GM19099 (cell line): ENCODE data around the gene GINS1.

ENCODE experiments used
- POLR2A ChIP-seq: IDR thresholded peaks from 3 replicates; pipeline ENCODE4 v1.6.1; 2011; ENCODE audit warnings: low read depth; ENCODE audit not compliant: insufficient read length; ENCODE audit errors: extremely low read depth

GINS1 gene

GRCh38 chr20:25459916-25460535, 52.6 kb downstream of the GINS1 start:
- TF ChIP-seq POLR2A: no peak

- no peak for TF ChIP-seq POLR2A
These were observed 53.2 kb downstream of the GINS1 start for GRCh38 chr20:25460566-25461280.

GRCh38 chr20:25461281-25461650, 53.8 kb downstream of the GINS1 start:
- TF ChIP-seq POLR2A: no peak

- TF ChIP-seq POLR2A: no peak
These were observed 54.5 kb downstream of the GINS1 start for GRCh38 chr20:25461786-25462545.

- no peak for TF ChIP-seq POLR2A
These were observed 57.2 kb downstream of the GINS1 start for GRCh38 chr20:25464501-25465242.

GRCh38 chr20:25465243-25466135, 58.0 kb downstream of the GINS1 start:
- no peak for TF ChIP-seq POLR2A

GRCh38 chr20:25466846-25467245, 59.4 kb downstream of the GINS1 start:
- no peak for TF ChIP-seq POLR2A

GRCh38 chr20:25467441-25467840, 60.0 kb downstream of the GINS1 start:
- no peak for TF ChIP-seq POLR2A

GRCh38 chr20:25468126-25469075, 60.9 kb downstream of the GINS1 start:
- TF ChIP-seq POLR2A: no peak

GRCh38 chr20:25469558-25469957, 62.1 kb downstream of the GINS1 start:
- TF ChIP-seq POLR2A: no peak

- no peak for TF ChIP-seq POLR2A
These were observed 62.6 kb downstream of the GINS1 start for GRCh38 chr20:25470045-25470444.

GRCh38 chr20:25471020-25471419, 63.5 kb downstream of the GINS1 start:
- no peak for TF ChIP-seq POLR2A
